Measurements from ENCODE around the gene SPATS1.

Gene SPATS1

GRCh38 chr6:44373787-44374186 is 31.3 kb downstream of the SPATS1 start:
- DNase-seq, result no peak
- intact Hi-C loops (cut with DNase I), result no loop called here

- DNase-seq, result no peak
- intact Hi-C loops (cut with DNase I), result no loop called here
These were observed 32.6 kb downstream of the SPATS1 start for GRCh38 chr6:44375071-44375470.

GRCh38 chr6:44377484-44377883 is 35.0 kb downstream of the SPATS1 start:
- intact Hi-C loops (cut with DNase I), result no loop called here
- no peak for DNase-seq

- intact Hi-C loops (cut with DNase I), result no loop called here
- DNase-seq, result no peak
These were observed 35.5 kb downstream of the SPATS1 start for GRCh38 chr6:44377971-44378370.

GRCh38 chr6:44381739-44382138 is 39.3 kb downstream of the SPATS1 start:
- peak in 13 of 42 donors; percentile 6 to 47 (median 23) for DNase-seq
- intact Hi-C loops (cut with DNase I), result no loop called here

- intact Hi-C loops (cut with DNase I), result no loop called here
These were observed 44.0 kb downstream of the SPATS1 start for GRCh38 chr6:44386364-44386928.

GRCh38 chr6:44386929-44387345 is 44.5 kb downstream of the SPATS1 start:
- intact Hi-C loops (cut with DNase I), result no loop called here

More at GRCh38 chr6:44386364-44386928, 44.0 kb downstream of the SPATS1 start:
- peak in 2 of 42 donors; percentile 11 to 16 for DNase-seq

GRCh38 chr6:44387346-44388134 is 45.1 kb downstream of the SPATS1 start, which contains the start of gene CDC5L:
TSS of gene CDC5L (plus strand) at chr6:44387706. CDS start at chr6:44387824, 118 bp downstream.
- peak; percentile 81 to 96 (median 92) for DNase-seq
- intact Hi-C loops (cut with DNase I), result no loop called here

More at GRCh38 chr6:44386929-44387345, 44.5 kb downstream of the SPATS1 start:
- DNase-seq, result peak in 8 of 42 donors; percentile 5 to 44 (median 18)

GRCh38 chr6:44388135-44388487 is 45.7 kb downstream of the SPATS1 start:
- intact Hi-C loops (cut with DNase I), result no loop called here
- peak in 7 of 42 donors; percentile 6 to 49 (median 23) for DNase-seq

GRCh38 chr6:44388887-44389286 is 46.4 kb downstream of the SPATS1 start:
- no peak for DNase-seq
- intact Hi-C loops (cut with DNase I), result no loop called here

GRCh38 chr6:44390158-44390683 is 47.8 kb downstream of the SPATS1 start:
- intact Hi-C loops (cut with DNase I), result no loop called here
- no peak for DNase-seq
